HG03565 (cell line): ENCODE results near the gene ROBO1.

Source experiments
- ATAC-seq: cut with Tn5 transposase; IDR thresholded peaks from one replicate; pipeline ENCODE4 v1.9.1; 2021; ENCODE audit warnings: mild to moderate bottlenecking, moderate library complexity; ENCODE audit not compliant: unreplicated experiment

The ROBO1 gene

DNA sequence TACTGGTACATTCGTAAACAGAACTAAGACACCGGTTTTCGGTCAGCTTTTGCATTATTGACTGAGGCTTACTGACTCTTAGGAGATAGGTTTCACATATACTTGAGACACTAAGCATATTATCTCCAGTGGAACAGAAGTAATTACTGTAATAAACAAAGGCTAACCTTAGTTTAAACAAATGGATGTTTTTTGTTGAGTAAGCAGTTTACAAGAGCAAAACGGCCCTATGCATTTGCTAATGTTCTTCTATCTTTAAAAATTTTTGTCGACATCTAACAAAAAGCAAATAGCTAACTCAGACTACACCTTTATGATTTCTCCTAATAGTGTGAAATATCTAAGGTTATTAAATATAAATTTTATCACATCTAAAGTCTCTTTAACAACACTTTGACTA, 664.5 kb downstream of the ROBO1 start:
- ATAC-seq = no peak

- ATAC-seq = no peak
These were observed 669.7 kb downstream of the ROBO1 start for GRCh38 chr3:79097964-79098660.

GRCh38 chr3:79094654-79095053, 673.1 kb downstream of the ROBO1 start:
- no peak for ATAC-seq

GRCh38 chr3:79086514-79086913, 681.3 kb downstream of the ROBO1 start:
- peak; percentile 97 for ATAC-seq

GRCh38 chr3:79085171-79085570, 682.6 kb downstream of the ROBO1 start:
- no peak for ATAC-seq

DNA sequence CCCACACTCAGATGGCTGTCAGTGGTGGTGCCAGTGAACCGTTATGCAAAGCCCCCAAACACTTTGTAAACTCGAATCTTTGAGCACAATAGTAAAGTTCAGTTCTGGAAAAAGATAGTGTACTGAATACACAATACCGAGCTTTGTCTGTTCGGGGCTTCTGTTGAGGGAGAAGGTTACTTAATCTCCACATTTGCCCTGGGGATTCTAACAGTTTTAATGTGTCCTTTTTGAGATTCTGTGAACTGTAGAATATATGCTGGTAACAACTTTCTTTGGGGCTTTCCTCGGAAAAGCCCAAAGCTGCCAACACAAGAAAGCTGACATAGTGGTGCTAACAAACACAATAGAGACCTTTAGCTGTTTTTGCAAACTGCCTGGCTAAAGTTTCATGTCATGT, 686.5 kb downstream of the ROBO1 start:
- ATAC-seq = no peak

GRCh38 chr3:79074558-79074957, 693.2 kb downstream of the ROBO1 start:
- ATAC-seq = no peak

GRCh38 chr3:79067734-79068133, 700.1 kb downstream of the ROBO1 start:
- ATAC-seq = no peak

- ATAC-seq = no peak
These were observed 701.3 kb downstream of the ROBO1 start for GRCh38 chr3:79066481-79066880.

DNA sequence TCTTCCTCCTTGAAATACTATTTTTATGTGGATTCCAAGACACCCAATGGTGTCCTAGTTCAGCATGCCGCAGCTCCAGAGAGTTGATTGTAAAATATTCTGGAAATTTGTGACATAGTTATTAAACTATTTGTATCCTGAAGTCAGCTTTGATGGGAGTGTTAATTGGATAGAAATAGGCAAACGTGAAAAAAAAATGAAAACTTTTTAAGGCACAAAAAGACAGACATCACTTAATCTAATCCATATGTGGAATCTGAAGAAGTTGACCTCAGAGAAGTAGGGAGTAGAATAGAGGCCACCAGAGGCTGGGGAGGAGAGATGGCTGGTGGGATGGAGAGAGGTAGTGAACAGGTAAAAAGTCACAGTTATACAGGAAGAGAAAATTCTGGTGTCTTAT, 704.2 kb downstream of the ROBO1 start:
- ATAC-seq = no peak

DNA sequence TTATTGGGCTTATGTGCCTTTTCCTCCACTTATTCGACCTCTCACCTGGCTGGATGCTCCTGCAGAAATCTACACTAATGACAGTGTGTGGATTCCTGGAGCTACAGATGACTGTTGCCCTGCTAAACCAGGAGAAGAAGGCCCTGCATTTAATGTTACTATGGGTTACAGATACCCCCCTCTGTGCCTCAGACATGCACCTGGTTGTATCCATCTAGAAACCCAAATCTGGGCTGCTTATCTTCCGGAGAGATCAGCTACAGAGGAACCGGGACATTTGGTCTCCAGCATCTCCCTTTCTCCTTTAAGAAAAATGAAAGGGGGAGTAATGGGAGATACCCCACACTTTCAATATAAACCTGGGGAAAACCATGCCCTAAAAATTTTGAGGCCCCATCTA, 710.0 kb downstream of the ROBO1 start:
- no peak for ATAC-seq

GRCh38 chr3:79056498-79056897, 711.3 kb downstream of the ROBO1 start:
- no peak for ATAC-seq

GRCh38 chr3:79052054-79052681, 715.6 kb downstream of the ROBO1 start:
- ATAC-seq = no peak

- ATAC-seq = no peak
These were observed 720.2 kb downstream of the ROBO1 start for GRCh38 chr3:79047581-79047980.

DNA sequence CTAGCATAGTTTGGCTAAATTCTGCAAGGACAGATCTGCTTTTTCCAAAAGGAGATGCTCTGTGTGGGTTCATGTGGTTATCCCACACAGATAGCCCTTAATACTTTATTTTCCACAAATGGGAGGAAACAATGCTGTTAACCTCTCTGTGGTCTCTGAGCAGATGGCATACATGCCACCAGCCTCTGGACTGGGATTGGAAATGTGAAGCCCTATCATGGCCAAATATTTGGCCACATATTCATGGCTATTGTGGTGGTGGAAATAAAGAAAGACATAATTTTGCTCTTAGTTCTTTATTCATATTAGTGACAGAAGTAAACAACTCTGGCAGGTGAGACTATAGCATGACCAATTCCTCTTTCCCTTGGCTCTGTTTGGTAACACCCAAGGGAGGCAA, 726.2 kb downstream of the ROBO1 start:
- ATAC-seq = no peak

- ATAC-seq = no peak
These were observed 727.1 kb downstream of the ROBO1 start for GRCh38 chr3:79040701-79041100.

- ATAC-seq = no peak
These were observed 727.7 kb downstream of the ROBO1 start for GRCh38 chr3:79040091-79040490.

DNA sequence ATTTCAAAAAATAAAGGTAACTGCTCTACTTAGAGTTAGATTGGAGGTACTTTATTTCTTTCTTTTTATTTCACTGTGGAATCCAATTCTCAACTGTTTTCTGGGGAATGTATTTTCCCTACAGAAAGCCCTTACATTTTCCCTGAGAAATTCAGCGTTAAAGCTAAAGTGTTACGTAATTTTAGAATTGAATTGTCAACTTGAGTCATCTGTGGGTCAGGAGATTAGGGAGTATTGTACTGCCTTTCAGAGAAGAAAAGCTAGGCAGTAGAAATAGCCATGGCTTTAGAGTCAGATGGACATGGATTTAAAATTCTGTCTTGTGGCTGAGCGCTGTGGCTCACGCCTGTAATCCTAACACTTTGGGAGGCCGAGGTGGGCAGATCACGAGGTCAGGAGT, 728.6 kb downstream of the ROBO1 start:
- no peak for ATAC-seq

DNA sequence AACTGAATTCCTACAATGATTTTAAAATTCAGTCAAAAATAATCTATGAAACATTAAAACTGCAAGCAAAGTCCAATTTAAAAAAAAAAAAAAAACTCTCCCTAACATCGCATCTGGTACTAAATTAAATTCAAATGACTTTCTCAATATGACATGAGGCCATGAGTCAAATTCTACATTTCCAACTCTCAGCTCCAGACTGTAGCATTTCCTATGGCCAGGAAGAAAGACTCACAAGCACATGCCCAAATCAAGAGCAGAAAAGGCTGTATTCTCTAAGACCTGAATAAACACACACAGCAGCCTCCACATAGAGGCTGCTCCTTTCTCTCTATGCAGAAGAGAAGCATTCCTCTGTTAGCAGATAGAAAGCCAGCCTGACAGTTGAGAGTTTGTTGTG, 729.2 kb downstream of the ROBO1 start:
- no peak for ATAC-seq

GRCh38 chr3:79038057-79038456, 729.7 kb downstream of the ROBO1 start:
- ATAC-seq = no peak

DNA sequence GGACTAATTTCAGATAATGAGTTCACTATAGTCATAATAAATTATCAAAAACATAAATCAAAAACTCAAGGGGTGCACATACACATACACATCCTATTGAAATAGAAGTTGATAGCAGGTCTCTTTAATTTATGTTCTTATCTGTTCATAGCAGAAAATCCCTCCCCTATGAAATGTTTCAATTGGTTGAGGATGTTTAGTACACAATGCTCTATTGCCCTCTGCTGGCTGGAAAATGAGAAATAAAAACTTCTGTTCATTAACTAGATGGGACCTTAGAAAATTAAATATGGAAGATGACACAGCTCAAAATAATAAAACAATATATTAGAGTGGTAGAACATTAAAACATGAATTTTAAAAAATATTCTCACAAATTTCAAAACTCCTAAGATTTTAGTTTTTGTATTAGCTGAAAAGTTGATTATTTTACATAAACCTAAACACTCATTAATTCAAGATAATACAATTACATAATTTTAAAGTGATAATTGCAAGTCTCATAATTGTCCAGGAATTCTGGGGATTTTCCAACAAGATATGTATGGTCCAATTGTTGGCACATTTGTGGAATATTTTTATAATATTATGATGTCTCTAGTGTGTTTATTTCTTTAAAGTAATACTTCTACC, 735.0 kb downstream of the ROBO1 start:
- peak; percentile 88 for ATAC-seq

- no peak for ATAC-seq
These were observed 737.6 kb downstream of the ROBO1 start for GRCh38 chr3:79030157-79030556.
